Neuronal stem cell (in vitro differentiated cells): ENCODE results near the gene HDDC3.

Experiments used
- DNase-seq: peaks from one replicate; pipeline ENCODE4 v3.0.0-alpha.2; 2013; ENCODE audit warnings: low spot score
- H2AFZ ChIP-seq: one replicate; pipeline ENCODE4 v1.6.1; 2013; ENCODE audit warnings: mild to moderate bottlenecking, low read length, inconsistent platforms
- H2AK5ac ChIP-seq: 2 replicates; pipeline ENCODE4 v1.6.1; 2013; ENCODE audit warnings: low read depth, mild to moderate bottlenecking, inconsistent platforms, low read length, moderate library complexity, mixed read lengths
- H2BK120ac ChIP-seq: 2 replicates; pipeline ENCODE4 v1.6.1; 2013; ENCODE audit warnings: low read depth, mild to moderate bottlenecking, inconsistent platforms, low read length, moderate library complexity, mixed read lengths
- H2BK12ac ChIP-seq: one replicate; pipeline ENCODE4 v1.6.1; 2013; ENCODE audit warnings: low read length, inconsistent platforms
- H2BK15ac ChIP-seq: 2 replicates; pipeline ENCODE4 v1.6.1; 2013; ENCODE audit warnings: mild to moderate bottlenecking, low read length, inconsistent platforms, mixed read lengths
- H2BK5ac ChIP-seq: one replicate; pipeline ENCODE4 v1.6.1; 2013; ENCODE audit warnings: inconsistent platforms, mild to moderate bottlenecking, low read length, moderate library complexity
- H3K14ac ChIP-seq: one replicate; pipeline ENCODE4 v1.6.1; 2013; ENCODE audit warnings: low read length, inconsistent platforms
- H3K18ac ChIP-seq: 2 replicates; pipeline ENCODE4 v1.6.1; 2013; ENCODE audit warnings: low read length, inconsistent platforms
- H3K23ac ChIP-seq: 2 replicates; pipeline ENCODE4 v1.6.1; 2013; ENCODE audit warnings: low read depth, mild to moderate bottlenecking, mixed read lengths, low read length, inconsistent platforms; ENCODE audit not compliant: poor library complexity
- H3K27ac ChIP-seq: replicated peaks from 3 replicates; pipeline ENCODE4 v1.5.1; 2013; ENCODE audit warnings: low read length, inconsistent platforms
- H3K27me3 ChIP-seq, 3 experiments: 2 replicates each; pipeline ENCODE4 v1.6.1; 2013; ENCODE audit warnings: low read length in 3 of 3, mild to moderate bottlenecking in 2 of 3, inconsistent platforms in 1 of 3, low read depth in 1 of 3, mixed read lengths in 1 of 3, moderate library complexity in 1 of 3; ENCODE audit not compliant: control insufficient read depth in 3 of 3, insufficient read depth in 3 of 3
- H3K36me3 ChIP-seq, 2 donors: replicated peaks in 1 of 2; 2 replicates each; pipeline ENCODE4 v1.6.1; 2013; ENCODE audit warnings: low read length in 2 of 2; ENCODE audit not compliant: control insufficient read depth in 2 of 2, insufficient read depth in 2 of 2
- H3K4ac ChIP-seq: 2 replicates; pipeline ENCODE4 v1.6.1; 2013; ENCODE audit warnings: inconsistent platforms, mild to moderate bottlenecking, low read length, moderate library complexity
- H3K4me1 ChIP-seq, 2 donors: 1 replicate in 1 of 2; 2 replicates in 1 of 2; pipeline ENCODE4 v1.6.1; 2013; ENCODE audit warnings: low read length in 2 of 2, low read depth in 1 of 2; ENCODE audit not compliant: control insufficient read depth in 2 of 2, insufficient read depth in 1 of 2
- H3K4me2 ChIP-seq: one replicate; pipeline ENCODE4 v1.6.1; 2013; ENCODE audit warnings: mild to moderate bottlenecking, low read length, inconsistent platforms; ENCODE audit not compliant: insufficient read depth, poor library complexity, severe bottlenecking
- H3K4me3 ChIP-seq, 2 donors: 2 replicates each; pipeline ENCODE4 v1.5.1; 2013; ENCODE audit warnings: low read length in 2 of 2, mild to moderate bottlenecking in 2 of 2, inconsistent platforms in 1 of 2, moderate library complexity in 1 of 2
- H3K79me1 ChIP-seq: one replicate; pipeline ENCODE4 v1.6.1; 2013; ENCODE audit warnings: low read depth, mild to moderate bottlenecking, inconsistent platforms, low read length, moderate library complexity
- H3K9ac ChIP-seq: one replicate; pipeline ENCODE4 v1.6.1; 2013; ENCODE audit warnings: mild to moderate bottlenecking, low read depth, low read length, inconsistent platforms; ENCODE audit not compliant: poor library complexity
- H3K9me3 ChIP-seq, 2 donors: replicated peaks in 1 of 2; 2 replicates each; pipeline versions ENCODE3 to v1.6.1; 2013; ENCODE audit warnings: low read length in 2 of 2, mild to moderate bottlenecking in 2 of 2, inconsistent platforms in 1 of 2, low read depth in 1 of 2, mixed read lengths in 1 of 2, moderate library complexity in 1 of 2; ENCODE audit not compliant: control insufficient read depth in 2 of 2, insufficient read depth in 1 of 2
- H4K8ac ChIP-seq: one replicate; pipeline ENCODE4 v1.6.1; 2013; ENCODE audit warnings: low read depth, mild to moderate bottlenecking, inconsistent platforms, low read length, moderate library complexity
- H4K91ac ChIP-seq: one replicate; pipeline ENCODE4 v1.6.1; 2013; ENCODE audit warnings: low read length, low read depth, mild to moderate bottlenecking, inconsistent platforms; ENCODE audit not compliant: poor library complexity
- WGBS, 2 donors: extraction: QIAGEN DNeasy Blood & Tissue Kit; methylation state at CpG; one replicate each; pipeline ENCODE4 v1.1.7; 2013; ENCODE audit warnings: missing lambda C conversion rate in 2 of 2, mixed read lengths in 1 of 2; ENCODE audit not compliant: insufficient read length in 2 of 2, insufficient replicate concordance in 1 of 2; ENCODE audit errors: extremely low coverage in 2 of 2; 5-methylcytosine and 5-hydroxymethylcytosine counted together

HDDC3 gene

GRCh38 chr15:90959894-90960293 lies 27.5 kb upstream of the HDDC3 start:
- no CpG with 5 or more reads among the region's 5 CpGs for WGBS, 2 donors
- no peak overlapping the region for H2AFZ ChIP-seq
- no peak overlapping the region for H2AK5ac ChIP-seq
- no peak overlapping the region for H3K23ac ChIP-seq
- H3K4me1 ChIP-seq = peaks cover 0 to 10% of the 10 kb centered on the region in 2 donors
- H4K91ac ChIP-seq = no peak overlapping the region
- no peak overlapping the region for H4K8ac ChIP-seq
- no peak for DNase-seq
- H3K9ac ChIP-seq = no peak overlapping the region
- H2BK15ac ChIP-seq = no peak overlapping the region
- H3K27me3 ChIP-seq = peaks cover 0 to 4% (median 0%) of the 10 kb centered on the region in 3 experiments
- no peak overlapping the region for H3K27ac ChIP-seq
- H3K4me2 ChIP-seq = no peak overlapping the region
- H2BK12ac ChIP-seq = no peak overlapping the region
- no peak overlapping the region for H2BK5ac ChIP-seq
- H3K4ac ChIP-seq = no peak overlapping the region
- H3K14ac ChIP-seq = no peak overlapping the region
- no peak overlapping the region for H3K18ac ChIP-seq
- peaks cover 8% of the 10 kb centered on the region for H3K79me1 ChIP-seq
- peak overlapping the region in 1 of 2 donors; percentile 14 for H3K4me3 ChIP-seq
- no peak overlapping the region for H2BK120ac ChIP-seq
- H3K9me3 ChIP-seq = no peaks in the 10 kb centered on the region
- peaks cover 16 to 49% of the 10 kb centered on the region in 2 donors for H3K36me3 ChIP-seq

DNA sequence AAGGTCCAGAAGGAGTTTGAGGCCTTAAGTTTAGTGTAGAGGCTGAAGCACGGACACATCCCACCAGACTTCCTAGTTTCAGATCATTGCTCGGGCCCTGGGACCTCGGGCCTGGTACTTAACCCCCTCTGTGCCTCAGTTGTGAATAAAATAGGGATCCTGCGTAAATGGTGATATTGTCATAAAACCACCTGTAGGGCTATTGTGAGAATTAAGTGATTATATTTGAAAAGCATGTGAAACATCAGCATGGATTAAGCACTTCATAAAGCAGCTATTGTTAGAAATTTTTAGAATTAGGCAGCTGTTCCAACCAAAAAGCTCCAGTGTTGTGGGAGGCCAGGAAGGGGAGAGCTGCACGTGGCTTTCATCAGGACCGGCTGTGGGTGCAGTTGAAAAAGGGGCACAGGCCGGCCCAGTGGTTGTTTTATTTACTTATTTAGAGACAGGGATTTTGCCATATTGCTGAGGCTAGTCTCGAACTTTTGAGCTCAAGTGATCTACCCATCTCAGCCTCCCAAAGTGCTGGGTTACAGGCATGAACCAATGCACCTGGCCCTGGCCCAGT lies 26.8 kb upstream of the HDDC3 start:
- no CpG with 5 or more reads among the region's 8 CpGs for WGBS, 2 donors
- Histone ChIP-seq H3K4me3 (no peak overlapping the region), H2BK5ac (no peak overlapping the region), H3K27me3 (peaks cover 0 to 4% (median 0%) of the 10 kb centered on the region in 3 experiments), H3K36me3 (peaks cover 16 to 43% of the 10 kb centered on the region in 2 donors), H3K4me1 (peaks cover 0 to 10% of the 10 kb centered on the region in 2 donors), H3K9me3 (no peaks in the 10 kb centered on the region), H2BK15ac (no peak overlapping the region), H2AFZ (no peak overlapping the region), H3K79me1 (peaks cover 8% of the 10 kb centered on the region), H2BK12ac (no peak overlapping the region), H4K91ac (no peak overlapping the region), H3K27ac (no peak overlapping the region), H3K9ac (no peak overlapping the region), H2AK5ac (no peak overlapping the region), H3K14ac (no peak overlapping the region), H3K18ac (no peak overlapping the region), H3K4ac (no peak overlapping the region), H4K8ac (no peak overlapping the region), H3K4me2 (no peak overlapping the region), H2BK120ac (no peak overlapping the region), H3K23ac (no peak overlapping the region)
- no peak for DNase-seq

DNA sequence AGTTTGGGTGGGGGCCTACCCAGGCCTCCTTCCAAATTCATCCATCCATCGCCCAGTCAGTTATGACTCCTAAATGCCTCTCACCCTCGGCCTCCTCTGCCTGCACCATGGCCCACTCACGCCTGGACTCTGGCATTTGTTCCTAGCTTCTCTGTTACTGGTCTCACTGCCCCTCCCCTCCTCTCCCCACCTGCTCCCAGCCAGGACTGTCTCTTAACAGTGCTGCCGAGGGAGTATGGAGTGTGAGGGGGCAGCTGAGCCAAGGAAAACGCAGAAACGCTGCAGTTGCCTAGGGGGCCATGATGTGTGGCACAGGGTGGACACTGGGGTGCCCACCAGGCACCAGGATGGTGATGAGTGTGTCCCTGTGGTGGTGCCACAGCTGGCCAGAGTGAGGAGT lies 25.4 kb upstream of the HDDC3 start:
- Histone ChIP-seq H3K4me2 (no peak overlapping the region), H3K27me3 (peaks cover 0 to 4% (median 0%) of the 10 kb centered on the region in 3 experiments), H2AFZ (no peak overlapping the region), H2BK12ac (no peak overlapping the region), H2BK120ac (no peak overlapping the region), H2BK5ac (peak overlapping the region; percentile 48), H3K27ac (no peak overlapping the region), H3K4ac (no peak overlapping the region), H4K91ac (peak overlapping the region; percentile 82), H3K9me3 (peaks cover 0 to 1% of the 10 kb centered on the region in 2 donors), H2AK5ac (peak overlapping the region; percentile 91), H3K18ac (peak overlapping the region; percentile 53), H3K4me1 (peaks cover 0 to 10% of the 10 kb centered on the region in 2 donors), H3K14ac (peak overlapping the region; percentile 9), H3K79me1 (peaks cover 10% of the 10 kb centered on the region), H3K36me3 (peaks cover 26 to 43% of the 10 kb centered on the region in 2 donors), H4K8ac (no peak overlapping the region), H2BK15ac (no peak overlapping the region), H3K4me3 (no peak overlapping the region), H3K23ac (peak overlapping the region; percentile 77), H3K9ac (peak overlapping the region; percentile 95)
- WGBS, 2 donors = no CpG with 5 or more reads among the region's 6 CpGs
- no peak for DNase-seq

GRCh38 chr15:90957031-90957790 lies 24.9 kb upstream of the HDDC3 start:
- peak overlapping the region; percentile 97 for H3K18ac ChIP-seq
- WGBS, 2 donors = no CpG with 5 or more reads among the region's 63 CpGs
- peaks cover 0 to 10% of the 10 kb centered on the region in 2 donors for H3K4me1 ChIP-seq
- H3K23ac ChIP-seq = peak overlapping the region; percentile 89
- peak overlapping the region; percentile 90 for H3K4me2 ChIP-seq
- H2AFZ ChIP-seq = peak overlapping the region; percentile 71
- peaks cover 10% of the 10 kb centered on the region for H3K79me1 ChIP-seq
- no peak overlapping the region for H3K4ac ChIP-seq
- H3K9ac ChIP-seq = peak overlapping the region; percentile 95
- peak overlapping the region; percentile 48 for H2BK5ac ChIP-seq
- peaks cover 28 to 43% of the 10 kb centered on the region in 2 donors for H3K36me3 ChIP-seq
- no peak overlapping the region for H3K27ac ChIP-seq
- H3K4me3 ChIP-seq = peak overlapping the region; percentile 9 to 86
- H2BK120ac ChIP-seq = no peak overlapping the region
- no peak overlapping the region for H4K91ac ChIP-seq
- H4K8ac ChIP-seq = peak overlapping the region; percentile 82
- peak overlapping the region; percentile 85 for H2BK15ac ChIP-seq
- DNase-seq = peak; percentile 32
- H2BK12ac ChIP-seq = no peak overlapping the region
- peak overlapping the region; percentile 91 for H2AK5ac ChIP-seq
- H3K14ac ChIP-seq = peak overlapping the region; percentile 9
- peaks cover 0 to 1% of the 10 kb centered on the region in 2 donors for H3K9me3 ChIP-seq
- peaks cover 0 to 4% (median 0%) of the 10 kb centered on the region in 3 experiments for H3K27me3 ChIP-seq
